Measurements from ENCODE around the gene CD40.
A peak's percentile ranks its signal among the peaks of the same experiment; 100 is the strongest.

CD40 gene

DNA sequence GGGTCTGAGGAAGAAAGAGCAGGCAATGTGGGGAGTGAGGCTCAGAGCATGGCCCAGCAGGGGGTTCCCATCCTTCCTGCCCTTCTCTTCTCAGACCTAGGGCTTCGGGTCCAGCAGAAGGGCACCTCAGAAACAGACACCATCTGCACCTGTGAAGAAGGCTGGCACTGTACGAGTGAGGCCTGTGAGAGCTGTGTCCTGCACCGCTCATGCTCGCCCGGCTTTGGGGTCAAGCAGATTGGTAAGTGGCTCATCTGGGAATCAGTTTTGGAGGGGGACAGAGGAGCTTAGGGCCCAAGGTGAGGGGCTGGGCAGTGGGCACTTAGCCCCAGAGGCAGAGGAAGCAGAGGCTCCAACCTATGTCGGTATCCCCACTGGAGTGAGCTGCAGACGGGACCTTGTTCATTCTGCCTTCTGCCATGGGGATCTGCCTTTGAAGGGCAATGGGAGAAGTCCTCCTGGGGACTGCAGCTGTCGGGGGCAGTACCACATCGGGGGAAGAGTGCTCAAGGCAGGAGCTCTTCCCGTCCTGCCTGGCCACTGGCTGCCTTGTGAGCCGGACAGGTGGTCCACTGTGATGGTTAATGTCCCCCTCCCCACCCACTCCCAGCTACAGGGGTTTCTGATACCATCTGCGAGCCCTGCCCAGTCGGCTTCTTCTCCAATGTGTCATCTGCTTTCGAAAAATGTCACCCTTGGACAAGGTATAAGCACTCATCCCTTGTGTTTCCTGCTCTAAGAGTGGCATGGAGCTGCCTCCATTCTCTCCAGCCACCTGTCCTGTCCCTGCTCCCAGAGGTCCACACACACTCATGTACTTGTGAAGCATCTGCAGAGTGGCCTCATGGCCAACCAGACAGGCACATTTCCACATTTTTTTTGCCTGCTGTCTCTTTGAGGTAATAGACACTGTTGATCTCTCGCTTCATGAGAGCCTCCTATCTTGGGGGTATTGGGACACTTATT is 4.7 kb downstream of the CD40 start:
- no peak for DNase-seq (ENCODE audit: low read depth in 2 of 2)

DNA sequence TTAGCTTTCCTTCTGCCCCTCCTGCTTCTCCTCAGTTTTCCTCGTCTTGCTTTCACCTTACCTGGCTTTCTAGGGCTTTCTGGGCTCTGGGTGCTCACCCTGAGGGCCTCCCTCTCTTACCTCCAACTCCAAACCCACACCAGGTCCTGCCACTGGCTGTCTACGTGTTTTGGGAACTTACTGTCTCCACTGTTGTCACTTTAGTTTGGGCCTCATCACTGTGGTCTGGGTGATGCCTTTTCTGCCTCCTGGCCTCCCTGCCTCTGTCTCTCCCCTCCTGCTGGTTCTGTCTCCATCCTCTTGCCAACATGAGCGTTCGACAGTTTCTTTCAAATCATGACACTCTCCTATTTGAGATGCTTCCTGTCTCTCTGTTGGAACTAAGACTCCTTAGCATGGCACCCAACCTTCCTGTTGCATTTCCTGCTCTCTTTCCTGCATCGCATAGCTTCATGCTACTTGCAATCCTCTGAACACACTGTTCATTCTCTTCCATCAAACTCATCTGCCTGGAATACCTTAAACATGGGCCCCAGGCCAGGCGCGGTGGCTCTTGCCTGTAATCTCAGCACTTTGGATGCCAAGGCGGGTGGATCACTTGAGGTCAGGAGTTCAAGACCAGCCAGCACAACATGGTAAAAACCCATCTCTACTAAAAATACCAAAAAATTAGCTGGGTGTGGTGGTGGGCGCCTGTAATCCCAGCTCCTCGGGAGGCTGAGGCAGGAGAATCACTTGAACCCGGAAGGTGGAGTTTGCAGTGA is 5.5 kb downstream of the CD40 start:
- DNase-seq (ENCODE audit: low read depth in 2 of 2) = no peak

GRCh38 chr20:46126440-46127056 is 8.4 kb downstream of the CD40 start:
- DNase-seq (ENCODE audit: low read depth in 2 of 2) = no peak

DNA sequence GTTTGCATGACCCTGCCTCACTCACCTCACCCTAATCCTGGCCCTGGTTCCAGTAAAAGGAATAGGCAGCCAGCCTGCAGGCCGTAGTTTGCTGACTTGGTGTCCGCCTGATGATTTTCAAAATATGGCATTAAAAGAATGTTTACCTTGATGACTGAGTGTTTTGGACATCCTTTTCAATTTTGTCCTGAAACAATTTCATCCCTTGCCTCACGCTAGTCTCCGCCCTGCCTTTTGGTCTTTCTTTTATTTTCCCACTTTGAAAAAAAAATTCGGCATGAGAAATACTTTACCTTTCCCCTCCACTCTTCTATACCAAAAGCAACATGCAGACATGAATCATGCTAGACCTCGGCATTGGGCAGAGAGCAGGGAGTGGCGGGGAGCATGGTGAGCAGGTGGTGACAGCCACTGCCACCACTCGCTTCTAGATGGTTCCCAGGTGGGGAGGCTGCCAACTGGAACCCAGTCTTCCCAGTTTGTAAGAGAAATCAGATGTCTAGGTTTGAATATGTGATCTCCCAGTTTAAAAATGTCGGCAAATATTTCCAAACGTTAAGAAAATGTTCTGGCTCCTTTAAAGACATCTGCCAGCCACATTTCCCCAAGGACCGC is 9.4 kb downstream of the CD40 start:
- no peak for DNase-seq (ENCODE audit: low read depth in 2 of 2)

GRCh38 chr20:46128310-46129151 is 10.4 kb downstream of the CD40 start:
- no peak for DNase-seq (ENCODE audit: low read depth in 2 of 2)

- DNase-seq (ENCODE audit: low read depth in 2 of 2) = no peak
These were observed 11.9 kb downstream of the CD40 start for GRCh38 chr20:46129955-46130481.

DNA sequence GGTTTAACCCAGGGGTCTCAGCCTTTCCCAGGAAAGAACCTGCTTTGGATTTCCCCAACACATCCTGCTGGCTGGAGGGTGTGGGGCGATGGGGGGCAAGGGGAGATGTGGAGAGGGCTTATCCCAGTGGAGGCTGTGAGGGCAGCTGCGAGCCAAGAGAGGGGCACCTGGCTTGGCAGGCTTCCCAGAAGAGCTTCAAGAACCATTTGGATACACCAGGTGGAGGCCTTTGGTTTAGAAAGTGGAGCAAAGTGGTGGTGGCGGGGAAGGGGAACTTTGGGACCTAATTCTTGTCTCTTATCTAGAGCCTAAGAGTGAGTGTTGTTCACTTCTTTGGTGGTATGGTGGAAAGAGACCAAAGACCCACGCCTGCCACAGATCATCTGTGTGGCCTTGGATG is 12.4 kb downstream of the CD40 start:
- DNase-seq (ENCODE audit: low read depth in 2 of 2) = no peak

DNA sequence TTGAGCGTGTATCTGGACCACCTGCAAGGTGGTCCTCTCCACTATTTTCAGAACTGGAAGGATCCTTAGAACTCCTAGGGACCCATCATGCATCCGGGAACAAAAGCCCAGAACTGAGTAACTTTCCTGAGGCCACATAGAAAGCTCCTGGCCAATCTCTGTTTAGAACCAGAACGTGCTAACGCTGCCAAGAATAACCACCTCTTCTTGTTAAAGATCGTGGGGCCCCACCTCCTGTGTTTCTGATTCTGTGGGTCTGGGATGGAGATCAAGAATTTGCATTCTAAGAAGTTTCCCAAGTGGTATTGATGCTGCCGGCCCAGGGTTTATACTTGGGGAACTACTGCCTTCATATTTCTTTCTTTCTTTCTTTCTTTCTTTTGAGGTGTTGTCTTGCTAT is 13.3 kb downstream of the CD40 start:
- DNase-seq (ENCODE audit: low read depth in 2 of 2) = no peak

DNA sequence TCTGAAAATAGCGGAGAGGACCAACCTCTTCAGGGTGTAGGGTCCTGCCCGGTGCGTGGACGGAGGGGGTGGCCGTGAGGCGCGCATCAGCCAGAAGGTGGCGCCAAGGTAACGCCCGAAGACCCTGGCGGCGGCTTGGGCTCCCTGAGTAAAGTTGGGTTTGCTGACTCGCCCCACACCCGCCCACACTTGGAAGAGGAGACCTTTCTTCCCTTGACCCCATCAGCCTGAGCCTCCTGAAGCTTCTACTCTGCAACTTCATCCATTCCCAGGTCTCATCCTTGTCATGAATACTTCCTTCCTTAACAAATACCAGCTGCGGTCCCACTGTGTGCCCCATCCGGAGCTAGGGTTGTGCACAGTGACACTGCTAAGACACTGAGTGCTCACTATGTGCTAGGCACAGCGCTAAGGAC is 14.6 kb downstream of the CD40 start:
- DNase-seq (ENCODE audit: low read depth in 2 of 2) = peak; percentile 14 to 26

GRCh38 chr20:46133886-46134654 is 16.0 kb downstream of the CD40 start:
- DNase-seq (ENCODE audit: low read depth in 2 of 2) = no peak

DNA sequence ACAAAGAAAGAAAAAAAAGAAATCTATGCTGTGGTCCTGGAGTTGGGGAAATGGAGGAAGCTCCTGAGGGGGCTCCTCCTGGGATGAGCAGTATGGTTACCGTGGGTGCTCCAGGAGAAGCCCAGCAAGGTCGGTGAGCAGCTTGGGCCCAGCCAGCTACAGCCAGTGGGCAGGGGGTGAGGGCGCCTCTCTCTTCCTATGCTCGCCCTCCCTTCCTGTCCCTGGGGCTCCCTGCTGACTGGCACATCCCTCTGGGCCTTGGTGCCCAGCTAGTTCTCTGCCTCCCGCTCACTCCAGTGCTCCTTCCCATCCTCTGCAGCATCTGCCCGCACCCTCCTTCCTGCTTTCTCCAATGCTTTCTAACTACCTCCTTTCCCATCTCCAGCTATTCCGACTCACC is 16.6 kb downstream of the CD40 start:
- DNase-seq (ENCODE audit: low read depth in 2 of 2) = no peak

DNA sequence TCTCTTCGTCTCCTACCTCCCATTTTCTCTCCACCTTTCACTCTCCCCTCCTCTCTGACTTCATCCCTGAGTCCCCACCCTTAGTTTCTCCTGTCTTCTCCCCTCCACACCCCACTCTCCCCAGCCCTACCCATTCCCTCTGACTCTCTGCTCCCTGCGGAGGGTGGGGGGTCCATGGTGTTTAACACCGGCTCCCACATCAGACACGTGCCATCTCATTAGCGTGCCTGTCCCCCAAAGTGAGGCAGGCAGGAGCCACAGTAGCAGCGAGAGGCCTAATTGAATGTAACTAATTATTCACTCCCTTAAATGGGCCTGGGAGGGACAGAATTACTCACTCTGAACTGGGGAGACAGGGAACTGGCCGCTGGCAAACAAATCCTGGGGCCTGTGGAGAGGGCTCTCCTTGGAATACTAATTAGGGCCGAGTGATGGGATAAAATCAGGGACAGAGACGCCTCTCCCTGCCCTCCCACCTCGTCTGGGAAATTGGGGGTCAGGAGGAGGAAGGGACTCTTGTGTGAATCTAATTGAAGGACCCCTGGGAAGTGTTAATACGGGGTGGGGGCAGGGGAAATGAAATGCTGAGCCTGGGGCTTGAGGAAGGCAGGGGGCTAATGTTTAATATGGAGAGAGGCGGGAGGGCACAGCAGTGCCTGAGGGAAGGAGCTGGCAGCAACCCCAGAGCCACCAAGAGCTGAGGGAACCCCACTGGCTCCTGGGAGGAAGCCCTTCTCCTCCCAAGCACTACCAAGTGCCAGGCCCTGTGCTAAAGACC is 17.9 kb downstream of the CD40 start:
- no peak for DNase-seq (ENCODE audit: low read depth in 2 of 2)

DNA sequence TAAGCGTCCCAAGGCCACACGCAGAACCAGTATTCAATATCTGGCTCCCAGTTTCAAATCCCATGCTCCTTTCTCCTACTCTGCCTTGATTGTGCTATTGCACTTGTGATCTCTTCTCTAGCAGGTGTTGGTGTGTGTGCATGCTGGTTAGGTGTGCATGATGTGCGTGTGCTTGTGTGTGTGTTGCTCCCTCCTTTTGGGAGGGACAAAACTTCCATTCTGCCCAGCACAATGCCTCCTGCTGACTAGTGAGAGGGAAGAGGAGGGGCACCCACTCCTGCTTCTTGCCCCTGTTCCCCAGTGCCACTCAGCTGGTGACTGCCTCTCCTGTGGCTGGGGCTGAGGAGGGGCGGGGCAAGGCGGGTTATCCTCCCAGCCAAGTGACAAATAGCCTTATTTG is 19.7 kb downstream of the CD40 start:
- no peak for DNase-seq (ENCODE audit: low read depth in 2 of 2)

DNA sequence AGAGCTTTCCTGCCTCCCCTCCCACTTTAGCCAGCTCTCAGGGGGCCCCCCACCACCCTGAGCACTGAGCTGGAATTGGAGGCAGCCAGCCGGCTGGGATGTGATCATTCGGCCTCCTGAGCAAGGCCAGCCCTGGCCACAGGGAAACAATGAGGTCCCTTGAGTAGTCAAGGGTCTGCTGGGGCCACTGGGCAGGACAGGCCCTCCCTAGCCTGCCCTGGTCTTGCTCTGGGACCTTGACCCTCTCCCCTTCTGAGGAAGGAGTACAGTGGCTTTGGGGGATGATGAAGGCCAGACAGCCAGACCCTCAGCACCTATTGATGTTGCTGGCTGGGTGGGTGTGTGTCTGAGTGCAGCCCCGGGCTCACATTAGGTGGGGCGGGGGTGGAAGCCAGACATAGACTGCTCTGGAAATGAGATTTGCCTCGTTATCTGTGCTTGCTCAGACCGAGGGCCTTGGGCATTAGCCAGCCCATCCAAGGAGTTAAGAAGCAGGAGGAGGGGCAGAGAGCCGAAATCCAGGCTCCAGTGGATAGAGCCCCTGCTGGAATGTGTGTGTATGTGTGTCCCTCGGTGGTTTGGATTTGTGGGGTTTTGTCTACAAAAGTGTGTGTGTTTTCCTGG is 21.3 kb downstream of the CD40 start:
- DNase-seq (ENCODE audit: low read depth in 2 of 2) = no peak

- no peak for DNase-seq (ENCODE audit: low read depth in 2 of 2)
These were observed 21.9 kb downstream of the CD40 start for GRCh38 chr20:46139908-46140482.

- DNase-seq (ENCODE audit: low read depth in 2 of 2) = no peak
These were observed 24.0 kb downstream of the CD40 start for GRCh38 chr20:46142124-46142523.

DNA sequence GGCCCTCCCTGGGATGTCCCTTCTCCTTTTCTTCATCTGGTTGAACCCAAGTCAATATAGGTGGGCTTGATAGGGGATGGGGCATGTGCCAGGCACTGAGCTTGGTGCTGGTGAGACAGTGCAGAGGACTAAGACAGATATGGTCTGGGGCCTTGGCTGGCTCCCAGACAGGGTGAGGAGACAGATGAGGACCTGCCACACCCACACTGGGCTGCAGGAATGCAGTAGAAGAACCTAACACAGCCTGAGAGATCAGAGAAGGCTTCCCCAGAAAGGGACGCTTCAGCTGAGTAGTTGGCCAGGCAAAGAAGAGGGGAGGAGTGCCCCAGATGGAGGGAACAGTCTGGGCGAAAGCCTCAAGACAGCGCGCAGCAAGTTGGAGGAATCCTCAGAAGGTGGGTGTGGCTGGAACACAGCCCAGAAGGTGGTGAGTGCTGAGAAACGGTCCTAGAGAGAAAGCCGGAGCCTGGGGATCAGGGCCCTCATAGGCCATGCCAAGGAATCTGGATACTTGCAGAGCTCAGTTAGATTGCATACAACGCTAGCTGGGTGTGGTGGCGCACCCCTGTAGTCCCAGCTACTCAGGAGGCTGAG is 26.4 kb downstream of the CD40 start:
- DNase-seq (ENCODE audit: low read depth in 2 of 2) = no peak

DNA sequence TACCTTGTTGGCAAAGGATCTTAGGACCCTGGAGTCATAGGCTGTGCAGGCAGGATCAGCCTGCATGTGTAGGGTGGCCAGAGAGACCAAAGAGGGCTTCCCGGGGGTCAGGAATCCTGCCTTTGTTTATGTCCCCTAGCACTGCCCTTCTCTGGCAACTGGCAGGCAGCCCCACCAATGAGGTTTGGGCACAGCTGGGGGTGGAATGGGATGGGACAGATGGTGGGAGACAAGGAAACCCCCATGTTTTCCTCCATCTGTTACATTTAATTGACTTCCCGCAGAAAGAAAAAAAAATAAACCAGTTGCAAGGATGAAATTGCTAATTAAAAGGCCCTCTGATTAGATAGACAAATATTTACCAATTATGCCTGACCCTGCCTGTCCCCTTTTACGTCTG is 27.6 kb downstream of the CD40 start:
- DNase-seq (ENCODE audit: low read depth in 2 of 2) = no peak
